H1 (cell line): Measurements from ENCODE around the gene GRK3. TPM values are rescaled to one million over a fixed set of nuclear protein-coding genes. Genes with fewer than 3 reads are reported as not detected.

Experiments
- CTCF ChIA-PET: fragments of 300-600 bp; sonication (Branson Sonifier 250); formaldehyde crosslinking; loops from one replicate; lab custom pipeline; 2021; ENCODE audit not compliant: partially characterized antibody; lab: Charles Lee
- POLR2A ChIA-PET: fragments of 300-600 bp; sonication (Branson Sonifier 250); formaldehyde crosslinking; loops from one replicate; lab custom pipeline; 2021; ENCODE audit warnings: inconsistent platforms; ENCODE audit not compliant: partially characterized antibody; lab: Charles Lee
- DNase-seq, 2 experiments: peaks; one replicate each; pipeline versions ENCODE4 v3.0.0 to v3.0.0-alpha.2; 2010 to 2022; ENCODE audit warnings: low spot score in 2 of 2, low read depth in 1 of 2, mixed read lengths in 1 of 2
- FAIRE-seq: peaks from 2 replicates; lab custom pipeline; 2011; peaks lifted over from hg19 to GRCh38; lab: Jason Lieb, UNC
- H2AFZ ChIP-seq: 2 replicates; pipeline ENCODE4 v1.8.1; 2012; ENCODE audit warnings: low read length, inconsistent platforms
- H2AK5ac ChIP-seq: 2 replicates; pipeline ENCODE4 v1.6.1; 2013; ENCODE audit warnings: low read depth, low read length
- H2BK120ac ChIP-seq: replicated peaks from 2 replicates; pipeline ENCODE3; 2013; ENCODE audit warnings: low read depth, low read length, inconsistent platforms
- H2BK12ac ChIP-seq: 2 replicates; pipeline ENCODE4 v1.6.1; 2013; ENCODE audit warnings: low read depth, low read length
- H2BK15ac ChIP-seq: 2 replicates; pipeline ENCODE4 v1.6.1; 2013; ENCODE audit warnings: low read length
- H2BK20ac ChIP-seq: 2 replicates; pipeline ENCODE4 v1.6.1; 2013; ENCODE audit warnings: low read length
- H2BK5ac ChIP-seq: 2 replicates; pipeline ENCODE4 v1.6.1; 2013; ENCODE audit warnings: low read depth, low read length
- H3K14ac ChIP-seq: 2 replicates; pipeline ENCODE4 v1.6.1; 2013; ENCODE audit warnings: inconsistent platforms; ENCODE audit not compliant: insufficient read length
- H3K18ac ChIP-seq: 2 replicates; pipeline ENCODE4 v1.6.1; 2013; ENCODE audit warnings: low read length; ENCODE audit errors: extremely low read depth
- H3K23ac ChIP-seq: 2 replicates; pipeline ENCODE4 v1.6.1; 2013; ENCODE audit warnings: inconsistent platforms; ENCODE audit not compliant: insufficient read length
- H3K23me2 ChIP-seq: 2 replicates; pipeline ENCODE4 v1.6.1; 2013; ENCODE audit warnings: low read depth, low read length
- H3K27ac ChIP-seq: 2 replicates; pipeline ENCODE4 v1.6.1; 2011; ENCODE audit warnings: low read depth, low read length, inconsistent platforms
- H3K27me3 ChIP-seq, 4 experiments: replicated peaks in 1 of 4; 1 replicate in 1 of 4; 2 replicates in 3 of 4; pipeline versions ENCODE4 v1.6.1 to v1.8.1; 2011 to 2013; ENCODE audit warnings: low read length in 3 of 4, mild to moderate bottlenecking in 3 of 4, inconsistent platforms in 2 of 4, mixed read lengths in 2 of 4, moderate library complexity in 1 of 4; ENCODE audit not compliant: control insufficient read depth in 3 of 4, insufficient read depth in 3 of 4; ENCODE audit errors: extremely low read depth in 1 of 4
- H3K36me3 ChIP-seq, 4 experiments: 2 replicates each; pipeline versions ENCODE4 v1.6.1 to v1.8.1; 2011 to 2013; ENCODE audit warnings: mild to moderate bottlenecking in 4 of 4, low read length in 3 of 4, moderate library complexity in 2 of 4, control low read depth in 1 of 4, inconsistent platforms in 1 of 4; ENCODE audit not compliant: insufficient read depth in 4 of 4, control insufficient read depth in 2 of 4
- H3K4ac ChIP-seq: replicated peaks from 2 replicates; pipeline ENCODE3; 2013; ENCODE audit warnings: low read length, low read depth, mixed read lengths, inconsistent platforms; ENCODE audit not compliant: insufficient read length
- H3K4me1 ChIP-seq, 4 experiments: replicated peaks in 1 of 4; 1 replicate in 1 of 4; 2 replicates in 3 of 4; pipeline versions ENCODE4 v1.6.1 to v1.8.1; 2011 to 2013; ENCODE audit warnings: low read length in 3 of 4, inconsistent platforms in 2 of 4, mixed read lengths in 1 of 4; ENCODE audit not compliant: insufficient read depth in 4 of 4, control insufficient read depth in 3 of 4
- H3K4me2 ChIP-seq, 2 experiments: 2 replicates each; pipeline versions ENCODE4 v1.6.1 to v1.8.1; 2011 to 2013; ENCODE audit warnings: low read depth in 2 of 2, low read length in 2 of 2, control low read depth in 1 of 2, inconsistent platforms in 1 of 2, mild to moderate bottlenecking in 1 of 2; ENCODE audit not compliant: insufficient read depth in 1 of 2
- H3K4me3 ChIP-seq, 4 experiments: fragments of 200-600, 300-600 bp in 1 of 4; sonication (generic), shearing (Covaris generic), sonication (Bioruptor Twin) in 1 of 4; 2 replicates each; pipeline versions ENCODE4 v1.5.1 to v1.8.1; 2011 to 2016; ENCODE audit warnings: low read length in 4 of 4, low read depth in 3 of 4, control low read depth in 2 of 4, inconsistent platforms in 2 of 4, mild to moderate bottlenecking in 2 of 4, mixed read lengths in 1 of 4, moderate library complexity in 1 of 4; ENCODE audit not compliant: insufficient read depth in 2 of 4; ENCODE audit errors: extremely low read depth in 1 of 4
- H3K56ac ChIP-seq: replicated peaks from 2 replicates; pipeline ENCODE3; 2013; ENCODE audit warnings: low read depth, mild to moderate bottlenecking, mixed read lengths, low read length, inconsistent platforms; ENCODE audit not compliant: insufficient read length
- H3K79me1 ChIP-seq: 2 replicates; pipeline ENCODE4 v1.6.1; 2013; ENCODE audit warnings: low read depth, low read length, control low read depth
- H3K79me2 ChIP-seq, 2 experiments: 2 replicates each; pipeline versions ENCODE4 v1.6.1 to v1.8.1; 2012 to 2013; ENCODE audit warnings: low read length in 2 of 2, mild to moderate bottlenecking in 2 of 2, inconsistent platforms in 1 of 2; ENCODE audit not compliant: insufficient read depth in 2 of 2, control insufficient read depth in 1 of 2
- H3K9ac ChIP-seq, 4 experiments: replicated peaks in 1 of 4; 1 replicate in 1 of 4; 2 replicates in 3 of 4; pipeline versions ENCODE4 v1.6.1 to v1.8.1; 2011 to 2013; ENCODE audit warnings: low read depth in 3 of 4, low read length in 3 of 4, control low read depth in 2 of 4, mild to moderate bottlenecking in 2 of 4, moderate library complexity in 2 of 4, inconsistent platforms in 1 of 4; ENCODE audit errors: extremely low read depth in 1 of 4
- H3K9me3 ChIP-seq, 2 experiments: 2 replicates each; pipeline versions ENCODE4 v1.6.1 to v1.8.1; 2012 to 2013; ENCODE audit warnings: mild to moderate bottlenecking in 2 of 2, moderate library complexity in 2 of 2, control low read depth in 1 of 2, inconsistent platforms in 1 of 2, low read depth in 1 of 2, low read length in 1 of 2, mixed read lengths in 1 of 2; ENCODE audit not compliant: insufficient read depth in 2 of 2
- H4K20me1 ChIP-seq, 2 experiments: replicated peaks in 1 of 2; 2 replicates each; pipeline versions ENCODE3 to v1.8.1; 2011 to 2013; ENCODE audit warnings: inconsistent platforms in 2 of 2, low read length in 2 of 2, mild to moderate bottlenecking in 1 of 2; ENCODE audit not compliant: insufficient read depth in 2 of 2, control insufficient read depth in 1 of 2
- H4K5ac ChIP-seq: 2 replicates; pipeline ENCODE4 v1.6.1; 2013; ENCODE audit warnings: low read length, low read depth, mixed read lengths, inconsistent platforms; ENCODE audit not compliant: insufficient read length
- H4K8ac ChIP-seq: 2 replicates; pipeline ENCODE4 v1.8.0; 2013; ENCODE audit warnings: mild to moderate bottlenecking, moderate library complexity, low read length, inconsistent platforms; ENCODE audit not compliant: insufficient read depth; ENCODE audit errors: extremely low read depth
- H4K91ac ChIP-seq: replicated peaks from 2 replicates; pipeline ENCODE3; 2013; ENCODE audit warnings: low read length, mixed read lengths, inconsistent platforms; ENCODE audit not compliant: insufficient read length
- BACH1 ChIP-seq: IDR thresholded peaks from 2 replicates; pipeline ENCODE4 v1.6.1; 2012; ENCODE audit warnings: low read length, improper control_type of control experiment
- CHD1 ChIP-seq: IDR thresholded peaks from 2 replicates; pipeline ENCODE4 v1.6.1; 2012; ENCODE audit warnings: low read depth, low read length, improper control_type of control experiment
- CTBP2 ChIP-seq: IDR thresholded peaks from 2 replicates; pipeline ENCODE4 v1.7.0; 2011; ENCODE audit warnings: borderline replicate concordance, mild to moderate bottlenecking, moderate library complexity, mixed read lengths, low read length; ENCODE audit not compliant: insufficient read depth, insufficient read length
- JUN ChIP-seq: IDR thresholded peaks from 2 replicates; pipeline ENCODE4 v1.6.1; 2011; ENCODE audit warnings: low read depth, mild to moderate bottlenecking, improper control_type of control experiment, low read length
- POLR2A ChIP-seq, 2 experiments: IDR thresholded peaks; 1 replicate in 1 of 2; 2 replicates in 1 of 2; pipeline ENCODE4 v1.6.1; 2011; ENCODE audit warnings: low read depth in 2 of 2, low read length in 2 of 2, mild to moderate bottlenecking in 2 of 2; ENCODE audit errors: control extremely low read depth in 1 of 2
- RAD21 ChIP-seq, 2 experiments: IDR thresholded peaks in 1 of 2; conservative IDR thresholded peaks in 1 of 2; 2 replicates each; pipeline ENCODE4 v1.6.1; 2011; ENCODE audit warnings: low read depth in 2 of 2, low read length in 2 of 2, improper control_type of control experiment in 1 of 2, inconsistent platforms in 1 of 2, mild to moderate bottlenecking in 1 of 2, moderate library complexity in 1 of 2
- SAP30 ChIP-seq: fragments of 300-600 bp; sonication (generic); IDR thresholded peaks from 2 replicates; pipeline ENCODE4 v1.7.1; 2012; ENCODE audit warnings: low read length, moderate library complexity, mild to moderate bottlenecking, inconsistent platforms; ENCODE audit not compliant: insufficient read depth, insufficient replicate concordance
- SIN3A ChIP-seq, 2 experiments: IDR thresholded peaks in 1 of 2; conservative IDR thresholded peaks in 1 of 2; 2 replicates each; pipeline ENCODE4 v1.6.1; 2011 to 2012; ENCODE audit warnings: low read length in 2 of 2, improper control_type of control experiment in 1 of 2, low read depth in 1 of 2, mild to moderate bottlenecking in 1 of 2
- SIX5 ChIP-seq: IDR thresholded peaks from 2 replicates; pipeline ENCODE4 v1.6.1; 2011; ENCODE audit warnings: mild to moderate bottlenecking, low read depth, low read length
- SP1 ChIP-seq: IDR thresholded peaks from 2 replicates; pipeline ENCODE4 v1.6.1; 2011; ENCODE audit warnings: low read depth, low read length
- TAF1 ChIP-seq: IDR thresholded peaks from 2 replicates; pipeline ENCODE4 v1.6.1; 2011; ENCODE audit warnings: mild to moderate bottlenecking, low read depth, low read length
- YY1 ChIP-seq: IDR thresholded peaks from 2 replicates; pipeline ENCODE4 v1.6.1; 2011; ENCODE audit warnings: low read depth, mild to moderate bottlenecking, low read length
- WGBS, 2 experiments: shearing (Covaris generic) in 1 of 2; methylation state at CpG; one replicate each; pipeline versions ENCODE4 v1.1.6 to v1.1.7; 2013 to 2015; ENCODE audit warnings: low lambda C conversion rate in 2 of 2, mixed read lengths in 2 of 2, inconsistent platforms in 1 of 2, low coverage in 1 of 2, missing lambda C conversion rate in 1 of 2; ENCODE audit not compliant: insufficient replicate concordance in 2 of 2, insufficient coverage in 1 of 2, insufficient read length in 1 of 2; ENCODE audit errors: extremely low coverage in 1 of 2, missing lambda C conversion rate in 1 of 2; 5-methylcytosine and 5-hydroxymethylcytosine counted together
- polyA plus RNA-seq, 7 experiments: library from polyadenylated mRNA; depleted of rRNA in 3 of 7; stranded (reverse) in 5 of 7; unstranded in 2 of 7; fragments of >200 nt in 5 of 7; fragments of 200-250 nt in 2 of 7; gene quantifications; 1 replicate in 5 of 7; 2 replicates in 1 of 7; 4 replicates in 1 of 7; pipeline versions ENCODE4 v1.2.1 to v1.2.3, GENCODE V29; 2011 to 2013; ENCODE audit warnings: missing spikeins in 2 of 7, mixed read lengths in 2 of 7
- total RNA-seq: library from RNA; stranded (reverse); fragmentation: NEBNext Ultra II Directional; extraction: Animal tissue kit (Norgen Biotek cat#: 25700); gene quantifications from 2 replicates; pipeline ENCODE4 v1.2.1, GENCODE V29; 2021

Gene GRK3
- total and polyA plus RNA-seq, 2 of the 8 experiments (the other 6 are each of a cell fraction or from before 2014, with no cell fraction given) = 7.5 to 35.3 TPM

DNA sequence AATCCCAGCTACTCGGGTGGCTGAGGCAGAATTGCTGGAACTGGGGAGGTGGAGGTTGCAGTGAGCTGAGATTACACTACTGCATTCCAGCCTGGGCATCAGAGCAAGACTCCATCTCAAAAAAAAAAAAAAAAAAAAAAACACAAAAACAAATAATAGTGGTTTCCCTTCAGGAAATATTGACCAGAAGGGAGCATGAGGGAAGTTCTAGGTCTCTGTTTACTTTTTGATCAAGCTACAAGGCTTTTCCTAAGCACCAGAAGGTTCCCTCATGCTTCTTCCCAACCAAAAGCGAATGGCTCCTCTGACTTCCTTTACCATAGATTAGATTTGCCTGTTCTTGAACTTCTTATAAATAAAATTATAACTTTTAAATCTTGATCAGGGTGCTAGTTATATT is 195.8 kb downstream of the GRK3 start:
- TF ChIP-seq SP1 (no peak), RAD21 (IDR thresholded peaks at IDR 0.05 in 1 of 2, conservative IDR thresholded peaks at IDR 0.05 in 1 of 2; ENCODE audit: low read depth in 2 of 2, low read length in 2 of 2) (no peak), TAF1 (no peak), SIN3A (conservative IDR thresholded peaks at IDR 0.05 in 1 of 2, IDR thresholded peaks at IDR 0.05 in 1 of 2; ENCODE audit: low read depth in 1 of 2, low read length in 2 of 2) (no peak), POLR2A (IDR thresholded peaks at IDR 0.05; ENCODE audit: control extremely low read depth in 1 of 2, low read depth in 2 of 2, low read length in 2 of 2) (no peak), BACH1 (no peak), YY1 (no peak), SIX5 (no peak), JUN (no peak), CHD1 (no peak), SAP30 (no peak), CTBP2 (no peak)
- WGBS, 2 experiments = 86% methylated on average over 2 of the region's 2 CpGs; no CpG with 5 or more reads in 1 of the 2 experiments
- H4K5ac ChIP-seq = no peak overlapping the region
- H3K23me2 ChIP-seq = no peaks in the 10 kb centered on the region
- no peak overlapping the region for H3K4ac ChIP-seq
- H4K91ac ChIP-seq = no peak overlapping the region
- no peaks in the 10 kb centered on the region for H3K27me3 ChIP-seq
- no peak overlapping the region for H2BK5ac ChIP-seq
- H2BK15ac ChIP-seq = no peak overlapping the region
- no peak overlapping the region for H3K4me3 ChIP-seq
- CTCF ChIA-PET = interaction anchor here (1.5 to 5.0 kb wide), 2 partner anchors 13 to 216 kb away, joined by 3 to 31 read pairs; no protein-coding TSS in a partner anchor
- no peak overlapping the region for H3K9ac ChIP-seq
- H2AFZ ChIP-seq = no peak overlapping the region
- H3K4me1 ChIP-seq = no peaks in the 10 kb centered on the region
- H4K8ac ChIP-seq = no peak overlapping the region
- no peak overlapping the region for H3K14ac ChIP-seq
- no peak overlapping the region for H2BK120ac ChIP-seq
- no peak overlapping the region for H3K27ac ChIP-seq
- no peak for FAIRE-seq
- H3K23ac ChIP-seq = no peak overlapping the region
- POLR2A ChIA-PET = no interaction called here
- no peak overlapping the region for H2BK20ac ChIP-seq
- H3K4me2 ChIP-seq = no peak overlapping the region
- no peaks in the 10 kb centered on the region for H3K79me1 ChIP-seq
- no peaks in the 10 kb centered on the region for H3K79me2 ChIP-seq
- H4K20me1 ChIP-seq = no peaks in the 10 kb centered on the region
- H2AK5ac ChIP-seq = no peak overlapping the region
- DNase-seq = no peak
- no peak overlapping the region for H3K56ac ChIP-seq
- no peak overlapping the region for H3K18ac ChIP-seq
- H2BK12ac ChIP-seq = no peak overlapping the region
- H3K36me3 ChIP-seq = no peaks in the 10 kb centered on the region
- H3K9me3 ChIP-seq = no peaks in the 10 kb centered on the region
